DND-41 (cell line): ENCODE results near the gene LHX4.

Experiments
- ATAC-seq: fragments of 200-7000 bp; cut with Tn5 transposase; 3 replicates; pipeline ENCODE4 v1.9.1; 2021; ENCODE audit warnings: low read depth; ENCODE audit not compliant: insufficient read depth
- DNase-seq: peaks from one replicate; pipeline ENCODE4 v3.0.0-alpha.2; 2020
- H2AFZ ChIP-seq: 2 replicates; pipeline ENCODE4 v1.6.0; 2012; ENCODE audit warnings: low read depth, low read length
- H3K27ac ChIP-seq: 2 replicates; pipeline ENCODE4 v1.5.1; 2012; ENCODE audit warnings: low read length, inconsistent platforms
- H3K27me3 ChIP-seq: fragments of 200-600 bp; sonication (generic); 2 replicates; pipeline ENCODE4 v1.6.0; 2012; ENCODE audit warnings: low read length, mild to moderate bottlenecking, inconsistent platforms; ENCODE audit not compliant: insufficient read depth, poor library complexity
- H3K36me3 ChIP-seq: 2 replicates; pipeline ENCODE4 v1.5.1; 2012; ENCODE audit warnings: low read length, inconsistent platforms; ENCODE audit not compliant: insufficient read depth
- H3K4me1 ChIP-seq: 2 replicates; pipeline ENCODE4 v1.5.1; 2012; ENCODE audit warnings: mild to moderate bottlenecking, low read length; ENCODE audit not compliant: insufficient read depth
- H3K4me2 ChIP-seq: 2 replicates; pipeline ENCODE4 v1.6.0; 2012; ENCODE audit warnings: mild to moderate bottlenecking, moderate library complexity, low read length, inconsistent platforms; ENCODE audit not compliant: insufficient read depth
- H3K4me3 ChIP-seq, 2 experiments: fragments of 200-600 bp in 1 of 2; shearing (Covaris generic) in 1 of 2; 2 replicates each; pipeline ENCODE4 v1.5.1; 2012 to 2016; ENCODE audit warnings: inconsistent platforms in 2 of 2, low read length in 2 of 2, mild to moderate bottlenecking in 2 of 2, low read depth in 1 of 2, moderate library complexity in 1 of 2
- H3K79me2 ChIP-seq: 2 replicates; pipeline ENCODE4 v1.6.0; 2012; ENCODE audit warnings: low read length, inconsistent platforms; ENCODE audit not compliant: insufficient read depth
- H3K9ac ChIP-seq: 2 replicates; pipeline ENCODE4 v1.6.0; 2012; ENCODE audit warnings: low read depth, mild to moderate bottlenecking, inconsistent platforms, low read length, moderate library complexity
- H3K9me3 ChIP-seq: 2 replicates; pipeline ENCODE4 v1.5.1; 2012; ENCODE audit warnings: low read length, moderate library complexity, mild to moderate bottlenecking, inconsistent platforms; ENCODE audit not compliant: insufficient read depth, severe bottlenecking
- H4K20me1 ChIP-seq: 2 replicates; pipeline ENCODE4 v1.6.0; 2012; ENCODE audit warnings: low read length; ENCODE audit not compliant: insufficient read depth
- EZH2 ChIP-seq: IDR thresholded peaks from 3 replicates; pipeline ENCODE4 v1.6.1; 2012; ENCODE audit warnings: borderline replicate concordance, low read depth, mild to moderate bottlenecking, moderate library complexity, low read length, inconsistent platforms; ENCODE audit not compliant: severe bottlenecking
- TF ChIP-seq, protein P1 (sequence below): IDR thresholded peaks from 2 replicates; pipeline ENCODE4 v1.5.1; 2012; ENCODE audit warnings: borderline replicate concordance, low read length, moderate library complexity, mild to moderate bottlenecking; ENCODE audit not compliant: poor library complexity, severe bottlenecking; ENCODE audit errors: extremely low read depth

LHX4 gene

DNA sequence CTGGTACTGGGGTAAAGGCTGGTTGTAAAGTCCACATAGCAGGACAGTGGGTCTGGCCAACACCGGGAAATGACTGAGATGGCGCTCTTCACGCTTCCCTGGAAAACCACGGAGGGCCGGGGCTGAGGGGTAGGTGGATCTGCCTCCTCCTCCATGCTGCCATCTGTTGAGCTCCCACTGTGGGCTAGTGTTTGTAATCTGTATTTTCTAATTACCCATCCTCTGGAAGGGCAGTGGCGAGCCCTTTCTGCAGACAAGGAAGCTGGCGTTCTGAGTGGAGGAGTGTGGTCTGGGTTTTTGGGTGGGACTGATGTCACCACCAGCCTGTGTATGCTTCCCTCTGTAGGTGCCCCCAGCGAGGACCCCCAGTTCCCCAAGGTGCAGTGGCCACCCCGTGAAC, 34.1 kb upstream of the LHX4 start:
- no peak for DNase-seq

DNA sequence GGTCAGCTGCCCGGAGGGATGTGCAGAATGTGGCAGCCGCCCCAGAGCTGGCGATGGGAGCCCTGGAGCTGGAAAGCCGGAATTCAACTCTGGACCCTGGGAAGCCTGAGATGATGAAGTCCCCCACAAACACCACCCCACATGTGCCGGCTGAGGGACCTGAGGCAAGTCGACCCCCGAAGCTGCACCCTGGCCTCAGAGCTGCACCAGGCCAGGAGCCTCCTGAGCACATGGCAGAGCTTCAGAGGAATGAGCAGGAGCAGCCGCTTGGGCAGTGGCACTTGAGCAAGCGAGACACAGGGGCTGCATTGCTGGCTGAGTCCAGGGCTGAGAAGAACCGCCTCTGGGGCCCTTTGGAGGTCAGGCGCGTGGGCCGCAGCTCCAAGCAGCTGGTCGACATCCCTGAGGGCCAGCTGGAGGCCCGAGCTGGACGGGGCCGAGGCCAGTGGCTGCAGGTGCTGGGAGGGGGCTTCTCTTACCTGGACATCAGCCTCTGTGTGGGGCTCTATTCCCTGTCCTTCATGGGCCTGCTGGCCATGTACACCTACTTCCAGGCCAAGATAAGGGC, 33.5 kb upstream of the LHX4 start:
- no peak overlapping the region for H3K4me3 ChIP-seq
- TF ChIP-seq, protein P1, sequence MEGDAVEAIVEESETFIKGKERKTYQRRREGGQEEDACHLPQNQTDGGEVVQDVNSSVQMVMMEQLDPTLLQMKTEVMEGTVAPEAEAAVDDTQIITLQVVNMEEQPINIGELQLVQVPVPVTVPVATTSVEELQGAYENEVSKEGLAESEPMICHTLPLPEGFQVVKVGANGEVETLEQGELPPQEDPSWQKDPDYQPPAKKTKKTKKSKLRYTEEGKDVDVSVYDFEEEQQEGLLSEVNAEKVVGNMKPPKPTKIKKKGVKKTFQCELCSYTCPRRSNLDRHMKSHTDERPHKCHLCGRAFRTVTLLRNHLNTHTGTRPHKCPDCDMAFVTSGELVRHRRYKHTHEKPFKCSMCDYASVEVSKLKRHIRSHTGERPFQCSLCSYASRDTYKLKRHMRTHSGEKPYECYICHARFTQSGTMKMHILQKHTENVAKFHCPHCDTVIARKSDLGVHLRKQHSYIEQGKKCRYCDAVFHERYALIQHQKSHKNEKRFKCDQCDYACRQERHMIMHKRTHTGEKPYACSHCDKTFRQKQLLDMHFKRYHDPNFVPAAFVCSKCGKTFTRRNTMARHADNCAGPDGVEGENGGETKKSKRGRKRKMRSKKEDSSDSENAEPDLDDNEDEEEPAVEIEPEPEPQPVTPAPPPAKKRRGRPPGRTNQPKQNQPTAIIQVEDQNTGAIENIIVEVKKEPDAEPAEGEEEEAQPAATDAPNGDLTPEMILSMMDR = no peak
- TF ChIP-seq EZH2 = no peak
- no peaks in the 10 kb centered on the region for H3K27me3 ChIP-seq
- H3K9me3 ChIP-seq = no peaks in the 10 kb centered on the region
- H4K20me1 ChIP-seq = no peaks in the 10 kb centered on the region
- no peak overlapping the region for H3K9ac ChIP-seq
- no peak overlapping the region for H2AFZ ChIP-seq
- no peaks in the 10 kb centered on the region for H3K4me1 ChIP-seq
- ATAC-seq = no peak
- H3K36me3 ChIP-seq = 0 out of 2 replicates have a peak, but pooled peaks cover 6% of the 10 kb centered on the region
- no peak for DNase-seq
- no peak overlapping the region for H3K27ac ChIP-seq
- H3K79me2 ChIP-seq = no peaks in the 10 kb centered on the region
- H3K4me2 ChIP-seq = no peak overlapping the region

More for the DNA sequence above, 34.1 kb upstream of the LHX4 start:
- Histone ChIP-seq H3K9ac (no peak overlapping the region), H4K20me1 (no peaks in the 10 kb centered on the region), H3K36me3 (0 out of 2 replicates have a peak, but pooled peaks cover 6% of the 10 kb centered on the region), H3K27ac (no peak overlapping the region), H3K79me2 (no peaks in the 10 kb centered on the region), H3K4me3 (no peak overlapping the region), H3K9me3 (no peaks in the 10 kb centered on the region), H3K4me1 (no peaks in the 10 kb centered on the region), H3K27me3 (no peaks in the 10 kb centered on the region), H2AFZ (no peak overlapping the region), H3K4me2 (no peak overlapping the region)
- no peak for TF ChIP-seq EZH2
- TF ChIP-seq, protein P1 = no peak
- no peak for ATAC-seq

DNA sequence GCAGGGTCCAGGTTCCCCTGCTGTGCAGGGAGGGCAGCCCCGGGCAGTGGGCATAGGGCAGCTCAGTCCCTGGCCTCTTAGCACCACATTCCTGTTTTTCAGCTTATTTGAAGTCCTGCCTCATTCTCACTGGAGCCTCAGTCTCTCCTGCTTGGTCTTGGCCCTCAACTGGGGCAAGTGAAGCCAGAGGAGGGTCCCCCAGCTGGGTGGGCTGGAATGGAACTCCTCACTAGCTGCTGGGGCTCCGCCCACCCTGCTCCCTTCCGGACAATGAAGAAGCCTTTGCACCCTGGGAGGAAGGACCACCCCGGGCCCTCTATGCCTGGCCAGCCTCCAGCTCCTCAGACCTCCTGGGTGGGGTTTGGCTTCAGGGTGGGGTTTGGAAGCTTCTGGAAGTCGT, 32.8 kb upstream of the LHX4 start:
- no peak overlapping the region for H3K27ac ChIP-seq
- H3K79me2 ChIP-seq = no peaks in the 10 kb centered on the region
- no peaks in the 10 kb centered on the region for H4K20me1 ChIP-seq
- no peaks in the 10 kb centered on the region for H3K27me3 ChIP-seq
- no peak for DNase-seq
- ATAC-seq = no peak
- H3K4me3 ChIP-seq = no peak overlapping the region
- H3K4me2 ChIP-seq = no peak overlapping the region
- H3K4me1 ChIP-seq = no peaks in the 10 kb centered on the region
- no peaks in the 10 kb centered on the region for H3K9me3 ChIP-seq
- TF ChIP-seq, protein P1 = no peak
- TF ChIP-seq EZH2 = no peak
- H3K9ac ChIP-seq = no peak overlapping the region
- H3K36me3 ChIP-seq = 0 out of 2 replicates have a peak, but pooled peaks cover 6% of the 10 kb centered on the region
- no peak overlapping the region for H2AFZ ChIP-seq

DNA sequence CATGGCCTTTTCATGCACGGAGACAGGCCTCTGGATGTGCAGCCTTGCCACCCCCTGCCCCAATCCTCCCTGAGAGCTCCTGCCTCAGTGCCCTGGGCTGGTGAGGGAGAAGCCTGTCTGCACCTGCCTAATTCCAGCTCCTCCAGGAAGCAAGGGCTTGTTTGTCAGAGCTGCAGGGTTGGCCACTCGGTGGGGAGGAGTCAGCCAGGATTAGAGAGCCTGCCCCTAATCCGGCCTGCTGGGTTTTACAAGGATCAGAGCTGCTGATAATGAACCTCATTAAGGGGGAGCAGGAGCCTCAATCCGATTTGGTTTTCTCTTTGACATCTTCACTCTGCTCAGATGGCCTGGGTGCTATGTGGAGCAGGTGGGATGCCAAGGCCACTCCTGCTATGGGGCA, 31.9 kb upstream of the LHX4 start:
- TF ChIP-seq EZH2 = no peak
- TF ChIP-seq, protein P1 = no peak
- no peaks in the 10 kb centered on the region for H3K79me2 ChIP-seq

More for the DNA sequence above, 31.9 kb upstream of the LHX4 start:
- DNase-seq = no peak
- Histone ChIP-seq H2AFZ (no peak overlapping the region), H3K9ac (no peak overlapping the region), H3K4me1 (no peaks in the 10 kb centered on the region), H3K9me3 (no peaks in the 10 kb centered on the region), H4K20me1 (no peaks in the 10 kb centered on the region), H3K4me3 (no peak overlapping the region), H3K36me3 (0 out of 2 replicates have a peak, but pooled peaks cover 6% of the 10 kb centered on the region), H3K27ac (no peak overlapping the region), H3K27me3 (no peaks in the 10 kb centered on the region), H3K4me2 (no peak overlapping the region)
- no peak for ATAC-seq
